Activated CD4-positive, alpha-beta memory T cell treated with anti-CD3 and anti-CD28 coated beads for 36 hours (primary cell): Measurements from ENCODE around the gene RASA4B. TPM values are rescaled to one million over a fixed set of nuclear protein-coding genes. Genes with fewer than 3 reads are reported as not detected.

ENCODE experiments used
- CTCF ChIA-PET: fragments of 350-600 bp; sonication (Branson Sonifier 250); formaldehyde crosslinking; loops from one replicate; lab custom pipeline; 2021; ENCODE audit warnings: antibody characterized with exemption, inconsistent platforms; lab: Charles Lee
- POLR2A ChIA-PET: fragments of 350-600 bp; sonication (Branson Sonifier 250); formaldehyde crosslinking; loops from one replicate; lab custom pipeline; 2021; ENCODE audit warnings: antibody characterized with exemption; lab: Charles Lee
- DNase-seq: peaks from one replicate; pipeline ENCODE4 v3.0.0-alpha.2; 2020
- H3K27ac Mint-ChIP-seq: one replicate; pipeline ENCODE4 v1.8.0; 2021; ENCODE audit warnings: mixed read lengths
- H3K27me3 Mint-ChIP-seq: one replicate; pipeline ENCODE4 v1.8.0; 2021; ENCODE audit warnings: mixed read lengths
- H3K36me3 Mint-ChIP-seq: one replicate; pipeline ENCODE4 v1.8.0; 2021; ENCODE audit warnings: mixed read lengths
- H3K4me1 Mint-ChIP-seq: one replicate; pipeline ENCODE4 v1.8.0; 2021; ENCODE audit warnings: low read depth, mixed read lengths
- H3K4me3 Mint-ChIP-seq: one replicate; pipeline ENCODE4 v1.8.0; 2021; ENCODE audit warnings: mild to moderate bottlenecking, mixed read lengths
- H3K9me3 Mint-ChIP-seq: one replicate; pipeline ENCODE4 v1.8.0; 2021; ENCODE audit warnings: mixed read lengths
- intact Hi-C: fragments of 100-400 bp; cut with micrococcal nuclease; formaldehyde crosslinking; loops from one replicate; pipeline ENCODE4 v1.15.1; 2023
- microRNA-seq: library from miRNA; unstranded; fragments of <30 nt; microRNA quantifications from one replicate; pipeline ENCODE4 v1.2.0, GENCODE V29; 2022; ENCODE audit warnings: borderline number of aligned reads, borderline microRNAs expressed, borderline replicate concordance
- total RNA-seq, 2 experiments: library from RNA; stranded (reverse); gene quantifications; one replicate each; pipeline ENCODE4 v1.2.3, GENCODE V29; 2021

The RASA4B gene
- total RNA-seq, 2 experiments from 2014 or later: 10.2 to 10.4 TPM

DNA sequence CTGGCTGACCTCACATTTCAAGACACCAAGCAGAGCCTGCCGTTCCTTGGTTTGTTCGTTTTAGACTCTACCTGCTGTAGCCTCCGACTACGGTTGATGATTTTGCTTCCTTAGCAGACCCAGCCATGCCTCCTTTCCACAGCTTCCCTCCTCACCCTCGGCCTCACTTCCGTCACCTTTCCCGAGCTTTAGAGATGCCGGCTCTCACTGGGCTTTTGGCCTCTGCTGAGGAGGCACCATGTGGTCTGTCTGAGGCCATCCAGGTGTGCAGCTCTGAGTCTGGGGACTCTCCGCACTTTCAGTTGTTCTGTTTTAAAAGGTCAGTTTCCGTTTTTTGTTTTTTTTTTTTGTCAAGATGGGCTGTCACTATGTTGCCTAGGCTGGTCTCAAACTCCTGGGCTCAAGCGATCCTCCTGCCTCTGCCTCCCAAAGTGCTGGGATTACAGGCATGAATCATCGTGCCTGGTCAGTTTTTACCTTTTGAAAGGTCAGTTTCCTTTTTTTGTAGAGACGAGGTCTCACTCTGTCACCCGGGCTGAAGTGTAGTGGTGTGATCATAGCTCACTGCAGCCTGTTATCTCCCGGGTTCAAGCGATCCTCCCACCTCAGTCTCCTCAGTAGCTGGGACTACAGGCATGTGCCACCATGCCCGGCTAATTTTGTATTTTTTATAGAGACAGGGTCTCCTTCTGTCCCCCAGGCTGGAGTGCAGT, 72.5 kb downstream of the RASA4B start:
- POLR2A ChIA-PET: no interaction called here
- intact Hi-C loops: no loop called here
- CTCF ChIA-PET: interaction anchor here (1.1 kb wide), 1 partner anchor 22 kb away, joined by 3 read pairs; no protein-coding TSS in a partner anchor
- H3K4me1 Mint-ChIP-seq: peaks cover under 1% of the 10 kb centered on the region
- no peak overlapping the region for H3K4me3 Mint-ChIP-seq
- H3K27me3 Mint-ChIP-seq: no peaks in the 10 kb centered on the region
- no peak for DNase-seq
- peaks cover 9% of the 10 kb centered on the region for H3K36me3 Mint-ChIP-seq
- H3K9me3 Mint-ChIP-seq: no peaks in the 10 kb centered on the region
- no peak overlapping the region for H3K27ac Mint-ChIP-seq

DNA sequence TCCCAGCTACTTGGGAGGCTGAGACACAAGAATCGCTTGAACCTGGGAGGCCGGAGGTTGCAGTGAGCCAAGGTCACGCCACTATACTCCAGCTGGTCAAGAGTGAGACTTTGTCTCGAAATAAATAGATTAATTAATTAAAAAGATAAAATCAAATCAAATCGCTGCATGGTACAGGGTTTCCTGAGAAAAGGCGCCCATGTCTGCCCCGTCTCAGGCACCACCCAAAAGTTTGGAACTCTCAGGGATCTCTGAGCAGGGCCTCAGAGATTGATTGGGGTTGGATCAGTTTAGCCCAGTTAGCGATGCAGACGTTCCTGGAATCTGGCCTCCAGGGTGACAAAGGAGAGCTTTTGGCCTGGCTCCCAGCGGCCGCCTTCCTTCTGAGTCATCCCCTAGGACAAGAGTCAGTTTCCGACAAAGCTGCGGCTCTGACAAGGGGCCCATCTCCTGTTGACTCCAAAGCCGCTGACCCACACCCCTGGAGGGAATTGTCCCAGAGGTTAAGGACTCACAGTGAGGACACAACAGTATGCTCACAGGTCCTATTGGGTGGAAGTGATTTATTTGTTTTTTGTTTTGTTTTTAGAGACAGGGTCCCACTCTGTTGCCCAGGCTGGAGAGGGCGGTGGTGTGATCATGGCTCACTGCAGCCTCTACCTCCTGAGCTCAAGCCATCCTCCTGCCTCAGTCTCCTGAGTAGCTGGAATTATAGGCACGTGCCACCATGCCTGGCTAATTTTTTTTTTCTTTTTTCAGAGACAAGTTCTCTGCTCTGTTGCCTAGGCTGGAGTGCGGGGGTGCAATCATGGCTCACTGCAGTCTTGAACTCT, 77.4 kb downstream of the RASA4B start:
- H3K4me3 Mint-ChIP-seq: no peak overlapping the region
- no peak for DNase-seq
- CTCF ChIA-PET: interaction anchor here (1.0 kb wide), 1 partner anchor 22 kb away, joined by 3 read pairs; no protein-coding TSS in a partner anchor
- peaks cover 15% of the 10 kb centered on the region for H3K36me3 Mint-ChIP-seq
- POLR2A ChIA-PET: interaction anchor here (0.6 kb wide), 1 partner anchor 11 kb away, joined by 3 read pairs; no protein-coding TSS in a partner anchor
- no peak overlapping the region for H3K27ac Mint-ChIP-seq
- intact Hi-C loops: no loop called here
- no peaks in the 10 kb centered on the region for H3K27me3 Mint-ChIP-seq
- H3K9me3 Mint-ChIP-seq: no peaks in the 10 kb centered on the region
- H3K4me1 Mint-ChIP-seq: peaks cover 3% of the 10 kb centered on the region

DNA sequence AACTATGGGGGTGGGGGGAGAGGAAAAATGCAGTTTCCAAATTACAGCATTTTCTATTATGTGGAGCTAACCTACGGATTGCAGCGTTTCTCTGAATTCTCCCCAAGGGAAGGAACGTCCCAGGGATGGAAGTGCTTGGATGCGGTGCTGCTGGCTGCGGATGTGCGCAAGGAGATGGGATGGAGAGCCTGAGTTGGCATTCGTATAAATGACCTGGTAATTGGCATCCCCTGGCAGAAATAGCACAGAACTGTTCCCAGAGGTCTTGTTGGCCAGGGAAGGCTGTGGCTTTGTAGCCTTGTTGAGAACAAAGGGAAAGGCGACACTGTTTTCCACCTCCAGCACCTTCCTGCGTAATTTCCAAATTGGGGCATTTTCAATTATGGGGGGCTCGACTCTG, 81.5 kb downstream of the RASA4B start:
- Mint-ChIP-seq H3K36me3 (peaks cover 6% of the 10 kb centered on the region), H3K9me3 (no peaks in the 10 kb centered on the region), H3K4me1 (peaks cover 27% of the 10 kb centered on the region), H3K4me3 (no peak overlapping the region), H3K27ac (no peak overlapping the region), H3K27me3 (no peaks in the 10 kb centered on the region)
- DNase-seq: no peak
- ChIA-PET POLR2A (no interaction called here), CTCF (interaction anchor here (1.1 kb wide), 1 partner anchor 31 kb away, joined by 3 read pairs; no protein-coding TSS in a partner anchor)
- intact Hi-C loops: no loop called here

DNA sequence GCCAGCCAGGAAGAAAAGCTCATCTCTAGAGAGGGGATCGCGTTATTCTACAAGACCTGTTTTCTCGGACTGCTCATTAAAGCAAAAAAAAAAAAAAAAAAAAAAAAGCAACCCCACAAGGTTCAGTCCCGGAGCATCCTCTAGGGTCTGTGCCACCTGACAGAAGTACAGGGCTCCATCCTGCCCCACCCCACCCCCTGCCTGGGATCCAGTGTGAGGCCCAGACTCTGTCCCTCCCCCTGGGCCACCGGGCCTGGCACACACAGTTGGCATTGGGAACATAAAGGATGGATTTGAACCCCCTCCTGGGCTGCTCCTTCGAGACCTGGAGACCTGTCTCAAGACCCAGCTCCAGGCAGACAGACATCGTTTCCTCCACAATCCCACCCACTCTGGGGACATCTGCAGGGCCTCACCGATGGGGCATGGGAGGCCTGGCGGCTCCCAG, 83.5 kb downstream of the RASA4B start:
- ChIA-PET POLR2A (interaction anchor here (0.9 to 2.5 kb wide), 5 partner anchors 8 to 38 kb away, joined by 3 to 12 read pairs (median 4); partner anchors contain the start of genes ALKBH4 and PRKRIP1), CTCF (interaction anchor here (0.6 to 2.9 kb wide), 5 partner anchors 16 to 36 kb away, joined by 3 to 11 read pairs (median 4); no protein-coding TSS in a partner anchor)
- Mint-ChIP-seq H3K4me3 (peak overlapping the region; percentile 81), H3K36me3 (peaks cover 4% of the 10 kb centered on the region), H3K9me3 (no peaks in the 10 kb centered on the region), H3K27me3 (no peaks in the 10 kb centered on the region), H3K4me1 (peaks cover 47% of the 10 kb centered on the region), H3K27ac (peak overlapping the region; percentile 49)
- intact Hi-C loops: no loop called here
- DNase-seq: peak; percentile 40

DNA sequence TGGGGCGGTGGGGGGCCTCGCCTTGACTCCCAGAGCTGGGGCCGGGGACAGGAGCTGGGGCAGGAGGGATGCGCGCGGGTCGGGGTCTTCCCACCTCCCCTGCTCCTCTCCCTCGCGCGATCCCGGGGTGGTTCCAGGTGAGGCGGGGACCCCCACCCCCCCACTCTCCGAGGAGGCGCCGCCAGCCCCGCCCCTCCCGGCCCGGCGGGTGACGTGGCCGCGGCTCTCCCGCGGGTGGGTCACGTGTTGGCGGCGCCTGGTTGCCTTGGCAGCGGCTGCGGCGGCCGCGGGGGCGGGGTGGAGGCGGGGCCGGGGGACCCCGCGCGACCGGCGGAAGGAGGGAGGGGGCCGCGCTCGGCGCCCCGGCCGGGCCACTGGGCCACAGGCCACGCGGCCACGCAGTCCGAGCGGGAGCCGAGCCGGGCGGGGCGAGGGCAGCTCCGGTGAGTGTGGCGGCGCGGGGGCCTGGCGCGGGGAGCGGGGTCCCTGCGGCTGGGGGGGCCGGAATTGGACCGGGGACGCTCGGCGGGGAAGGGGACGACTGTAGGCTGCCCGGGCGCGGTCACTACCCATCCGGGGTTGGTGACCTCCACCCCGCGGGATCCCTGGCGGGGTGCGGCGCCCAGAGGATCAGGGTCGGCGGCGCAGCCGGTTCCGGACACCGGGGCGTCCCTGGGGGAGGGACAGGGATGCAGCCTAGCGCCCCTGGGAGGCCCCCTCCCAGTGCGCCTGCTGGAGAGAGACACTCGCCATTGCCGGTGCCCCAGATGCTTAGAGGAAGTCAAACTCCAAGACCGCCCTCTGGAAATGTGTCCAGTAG, 84.1 kb downstream of the RASA4B start, which contains the start of gene ORAI2:
ORAI2 (plus strand) TSS at position 357 of the 820 bp plus-strand sequence. CDS start 5,382 bp downstream, outside the sequence.
- no peaks in the 10 kb centered on the region for H3K9me3 Mint-ChIP-seq
- H3K36me3 Mint-ChIP-seq: peaks cover 3% of the 10 kb centered on the region
- H3K27ac Mint-ChIP-seq: peak within 1 kb of the TSS; percentile 93
- ChIA-PET CTCF (interaction anchor here (0.6 to 2.9 kb wide), 4 partner anchors 21 to 36 kb away, joined by 3 to 11 read pairs (median 5); no protein-coding TSS in a partner anchor), POLR2A (interaction anchor here (0.9 to 2.5 kb wide), 5 partner anchors 8 to 37 kb away, joined by 3 to 12 read pairs (median 4); partner anchors contain the start of genes ALKBH4 and PRKRIP1)
- intact Hi-C loops: no loop called here
- H3K27me3 Mint-ChIP-seq: no peaks in the 10 kb centered on the region
- H3K4me1 Mint-ChIP-seq: peaks cover 48% of the 10 kb centered on the region
- peak; percentile 89 for DNase-seq
- H3K4me3 Mint-ChIP-seq: peak within 1 kb of the TSS; percentile 81

Small RNA genes lying within 50 kb of the gene (microRNA-seq; reads per million reads assigned to microRNA genes)
- gene MIR4467 (2.0 reads per million), gene MIR5090 (3.5 reads per million)

Other genes starting within 250 kb of the RASA4B start
- gene SH2B2, start 230.9 kb downstream of the RASA4B start, total RNA-seq: 1 to 10 TPM; 3.8 to 4.7 TPM
- gene SPDYE6, start 161.3 kb downstream of the RASA4B start, total RNA-seq: not detected
- gene PRKRIP1, start 121.4 kb downstream of the RASA4B start, total RNA-seq: 10 to 100 TPM; 20.8 to 22.6 TPM
- 10 to 100 TPM; 28.7 to 31.5 TPM for gene ORAI2, start 84.2 kb downstream of the RASA4B start, total RNA-seq
- gene ALKBH4, start 52.9 kb downstream of the RASA4B start, total RNA-seq: 1 to 10 TPM; 7.7 to 7.8 TPM
- gene LRWD1, start 52.8 kb downstream of the RASA4B start, total RNA-seq: 10 to 100 TPM; 16.4 to 20.0 TPM
- gene POLR2J, start 38.9 kb downstream of the RASA4B start, total RNA-seq: 10 to 100 TPM; 44.4 to 44.7 TPM
- gene UPK3BL2, start 25.9 kb upstream of the RASA4B start, total RNA-seq: 1 to 10 TPM; 5.8 to 8.2 TPM
- not detected for gene SPDYE2, start 33.4 kb upstream of the RASA4B start, total RNA-seq
- gene POLR2J3, start 54.8 kb upstream of the RASA4B start, total RNA-seq: 10 to 100 TPM; 16.6 to 19.2 TPM
- gene RASA4, start 99.0 kb upstream of the RASA4B start, total RNA-seq: 10 to 100 TPM; 25.2 to 26.8 TPM
- gene UPK3BL1, start 125.0 kb upstream of the RASA4B start, total RNA-seq: 1 to 10 TPM; 9.0 to 9.6 TPM
- gene SPDYE2B, start 132.5 kb upstream of the RASA4B start, total RNA-seq: not detected
- 1 to 10 TPM; 4.5 to 5.0 TPM for gene POLR2J2, start 153.9 kb upstream of the RASA4B start, total RNA-seq
- 1 to 10 TPM; 4.6 to 7.6 TPM for gene FAM185A, start 231.2 kb upstream of the RASA4B start, total RNA-seq